Neural progenitor cell (in vitro differentiated cells): ENCODE data around the gene FOXE3. TPM values are rescaled to one million over a fixed set of nuclear protein-coding genes. Genes with fewer than 3 reads are reported as not detected.

Experiments
- DNase-seq: peaks from one replicate; pipeline ENCODE4 v3.0.0-alpha.2; 2016; ENCODE audit warnings: low spot score
- H2AFZ ChIP-seq: fragments of 200-600 bp; sonication (generic); replicated peaks from 2 replicates; pipeline ENCODE4 v1.6.1; 2016; ENCODE audit warnings: antibody characterized with exemption
- H3F3A ChIP-seq: fragments of 200-600 bp; sonication (generic); 2 replicates; pipeline ENCODE4 v1.6.1; 2016; ENCODE audit warnings: antibody characterized with exemption, low read depth
- H3K27ac ChIP-seq: fragments of 200-600 bp; sonication (generic); 2 replicates; pipeline ENCODE4 v1.5.1; 2016; ENCODE audit warnings: mild to moderate bottlenecking
- H3K27me3 ChIP-seq: fragments of 200-600 bp; sonication (generic); 2 replicates; pipeline ENCODE4 v1.6.1; 2016; ENCODE audit warnings: mild to moderate bottlenecking, moderate library complexity
- H3K36me3 ChIP-seq: fragments of 200-600 bp; sonication (generic); 2 replicates; pipeline ENCODE4 v1.5.1; 2016
- H3K4me1 ChIP-seq: fragments of 200-600 bp; sonication (generic); 2 replicates; pipeline ENCODE4 v1.6.1; 2016; ENCODE audit warnings: mixed run types
- H3K4me2 ChIP-seq: fragments of 200-600 bp; sonication (generic); 2 replicates; pipeline ENCODE4 v1.6.1; 2016
- H3K4me3 ChIP-seq: fragments of 200-600 bp; sonication (generic); 2 replicates; pipeline ENCODE4 v1.5.1; 2016
- H3K79me2 ChIP-seq: fragments of 200-600 bp; sonication (generic); 2 replicates; pipeline ENCODE4 v1.6.1; 2016; ENCODE audit warnings: low read depth
- H3K9ac ChIP-seq: fragments of 200-600 bp; sonication (generic); 2 replicates; pipeline ENCODE4 v1.6.1; 2016
- H3K9me3 ChIP-seq: fragments of 200-600 bp; sonication (generic); 2 replicates; pipeline ENCODE4 v1.5.1; 2016; ENCODE audit warnings: low read depth
- H4K20me1 ChIP-seq: fragments of 200-600 bp; sonication (generic); 2 replicates; pipeline ENCODE4 v1.6.1; 2016; ENCODE audit warnings: low read depth
- H3K27ac Mint-ChIP-seq: 3 replicates; pipeline ENCODE4 v1.8.0; 2021; ENCODE audit warnings: mixed read lengths
- H3K27me3 Mint-ChIP-seq: 2 replicates; pipeline ENCODE4 v1.8.0; 2022; ENCODE audit warnings: low read depth, mild to moderate bottlenecking, inconsistent platforms, moderate library complexity, mixed read lengths; ENCODE audit not compliant: insufficient read depth
- H3K36me3 Mint-ChIP-seq: 3 replicates; pipeline ENCODE4 v1.8.0; 2021; ENCODE audit warnings: mixed read lengths
- H3K4me1 Mint-ChIP-seq: 3 replicates; pipeline ENCODE4 v1.8.0; 2021; ENCODE audit warnings: mixed read lengths
- H3K4me3 Mint-ChIP-seq: 3 replicates; pipeline ENCODE4 v1.8.0; 2021; ENCODE audit warnings: mild to moderate bottlenecking, moderate library complexity, mixed read lengths
- H3K9me3 Mint-ChIP-seq: 3 replicates; pipeline ENCODE4 v1.8.0; 2020; ENCODE audit warnings: mixed read lengths
- EZH2 ChIP-seq: fragments of 200-600 bp; sonication (generic); IDR thresholded peaks from 2 replicates; pipeline ENCODE4 v1.6.1; 2017; ENCODE audit warnings: antibody characterized with exemption, mild to moderate bottlenecking, moderate library complexity
- EZH2phosphoT487 ChIP-seq: fragments of 200-600 bp; sonication (generic); IDR thresholded peaks from 2 replicates; pipeline ENCODE4 v1.6.1; 2017; ENCODE audit warnings: antibody characterized with exemption
- total RNA-seq: library from RNA; depleted of rRNA; stranded (reverse); fragments of >200 nt; gene quantifications from 2 replicates; pipeline ENCODE4 v1.2.3, GENCODE V29; 2015; ENCODE audit warnings: low replicate concordance
- TF ChIP-seq, protein P1 (sequence below): fragments of 200-600 bp; sonication (generic); IDR thresholded peaks from 2 replicates; pipeline ENCODE4 v1.5.1; 2017; ENCODE audit warnings: antibody characterized with exemption, mild to moderate bottlenecking

Gene FOXE3
- total RNA-seq, 1 donor from 2014 or later: not detected

DNA sequence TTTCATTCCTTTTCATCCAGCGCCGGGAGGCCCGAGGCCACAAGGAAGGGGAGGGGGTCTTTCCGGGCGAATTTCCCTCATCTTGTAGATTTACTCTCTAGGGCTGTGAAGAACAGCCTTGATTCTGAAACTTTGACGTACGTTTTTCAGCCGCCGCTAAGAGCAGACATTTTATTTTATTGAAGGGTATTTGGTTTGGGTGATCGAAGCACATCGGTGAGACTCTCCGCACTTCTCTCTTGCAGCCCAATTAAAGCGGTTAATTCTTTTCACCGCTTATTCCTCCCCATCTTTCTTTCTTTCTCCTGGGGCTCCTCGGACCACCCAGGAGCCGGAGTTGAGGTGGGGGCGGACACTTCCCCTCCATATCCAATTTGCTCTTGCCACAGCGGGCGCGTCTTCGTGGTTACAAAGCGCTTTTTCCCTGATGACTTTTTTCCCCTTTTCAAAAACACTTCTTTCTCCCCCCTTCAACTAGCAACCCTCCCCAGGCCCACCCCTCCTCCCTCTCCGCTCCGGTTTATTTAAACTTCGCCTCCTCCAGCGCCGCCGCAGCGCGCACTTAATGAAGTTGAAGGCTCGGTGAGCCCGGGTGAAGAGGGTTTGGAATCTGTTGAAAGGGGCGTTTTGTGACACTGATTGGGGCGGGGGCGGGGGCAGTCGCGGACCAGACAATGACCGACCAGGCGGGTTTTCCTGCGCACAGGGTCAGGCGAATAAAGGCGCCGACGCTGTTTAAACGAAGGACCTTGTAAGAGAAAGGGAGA lies 27.6 kb downstream of the FOXE3 start:
- Mint-ChIP-seq H3K9me3 (peaks cover 2% of the 10 kb centered on the region), H3K27ac (no peak overlapping the region), H3K4me3 (peak overlapping the region; percentile 76), H3K4me1 (peaks cover 24% of the 10 kb centered on the region), H3K36me3 (no peaks in the 10 kb centered on the region), H3K27me3 (peaks cover 52% of the 10 kb centered on the region)
- peak; percentile 83 for DNase-seq
- peaks cover 100% of the 10 kb centered on the region for H3K27me3 ChIP-seq
- peak overlapping the region; percentile 71 for H3K4me2 ChIP-seq
- no peak overlapping the region for H3K27ac ChIP-seq
- H3K9me3 ChIP-seq: no peaks in the 10 kb centered on the region
- H3F3A ChIP-seq: peaks cover 30% of the 10 kb centered on the region
- no peaks in the 10 kb centered on the region for H3K36me3 ChIP-seq
- peaks cover 94% of the 10 kb centered on the region for H4K20me1 ChIP-seq
- H3K4me3 ChIP-seq: peak overlapping the region; percentile 32
- H3K9ac ChIP-seq: no peak overlapping the region
- no peaks in the 10 kb centered on the region for H3K79me2 ChIP-seq
- TF ChIP-seq EZH2phosphoT487 (no peak), EZH2 (no peak)
- TF ChIP-seq, protein P1, sequence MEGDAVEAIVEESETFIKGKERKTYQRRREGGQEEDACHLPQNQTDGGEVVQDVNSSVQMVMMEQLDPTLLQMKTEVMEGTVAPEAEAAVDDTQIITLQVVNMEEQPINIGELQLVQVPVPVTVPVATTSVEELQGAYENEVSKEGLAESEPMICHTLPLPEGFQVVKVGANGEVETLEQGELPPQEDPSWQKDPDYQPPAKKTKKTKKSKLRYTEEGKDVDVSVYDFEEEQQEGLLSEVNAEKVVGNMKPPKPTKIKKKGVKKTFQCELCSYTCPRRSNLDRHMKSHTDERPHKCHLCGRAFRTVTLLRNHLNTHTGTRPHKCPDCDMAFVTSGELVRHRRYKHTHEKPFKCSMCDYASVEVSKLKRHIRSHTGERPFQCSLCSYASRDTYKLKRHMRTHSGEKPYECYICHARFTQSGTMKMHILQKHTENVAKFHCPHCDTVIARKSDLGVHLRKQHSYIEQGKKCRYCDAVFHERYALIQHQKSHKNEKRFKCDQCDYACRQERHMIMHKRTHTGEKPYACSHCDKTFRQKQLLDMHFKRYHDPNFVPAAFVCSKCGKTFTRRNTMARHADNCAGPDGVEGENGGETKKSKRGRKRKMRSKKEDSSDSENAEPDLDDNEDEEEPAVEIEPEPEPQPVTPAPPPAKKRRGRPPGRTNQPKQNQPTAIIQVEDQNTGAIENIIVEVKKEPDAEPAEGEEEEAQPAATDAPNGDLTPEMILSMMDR: no peak
- H2AFZ ChIP-seq: no peak overlapping the region
- H3K4me1 ChIP-seq: peaks cover 23% of the 10 kb centered on the region

DNA sequence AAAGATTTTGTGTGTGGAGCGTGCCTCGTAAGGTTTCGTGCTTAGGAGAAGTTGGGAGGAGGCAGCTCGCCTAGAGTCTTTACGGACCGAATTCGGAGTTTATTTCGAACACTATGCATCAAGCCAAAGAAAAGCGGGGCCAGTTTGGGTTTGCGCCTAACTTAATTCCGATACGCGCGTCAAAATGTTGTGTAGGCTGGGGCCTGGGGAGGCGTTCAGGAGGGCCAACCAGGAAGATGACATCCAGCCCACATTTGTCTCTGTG lies 28.1 kb downstream of the FOXE3 start:
- peaks cover 96% of the 10 kb centered on the region for H4K20me1 ChIP-seq
- H3K27ac ChIP-seq: no peak overlapping the region
- Mint-ChIP-seq H3K4me1 (peaks cover 24% of the 10 kb centered on the region), H3K27me3 (peaks cover 57% of the 10 kb centered on the region), H3K9me3 (peaks cover 2% of the 10 kb centered on the region), H3K36me3 (no peaks in the 10 kb centered on the region), H3K4me3 (peak overlapping the region; percentile 76), H3K27ac (no peak overlapping the region)
- no peaks in the 10 kb centered on the region for H3K9me3 ChIP-seq
- H3K79me2 ChIP-seq: no peaks in the 10 kb centered on the region
- H2AFZ ChIP-seq: no peak overlapping the region
- H3F3A ChIP-seq: peaks cover 30% of the 10 kb centered on the region
- no peak overlapping the region for H3K9ac ChIP-seq
- peak overlapping the region; percentile 32 for H3K4me3 ChIP-seq
- H3K4me2 ChIP-seq: peak overlapping the region; percentile 71
- peaks cover 100% of the 10 kb centered on the region for H3K27me3 ChIP-seq
- DNase-seq: no peak
- peaks cover 23% of the 10 kb centered on the region for H3K4me1 ChIP-seq
- TF ChIP-seq EZH2phosphoT487 (no peak), EZH2 (no peak)
- TF ChIP-seq, protein P1: no peak
- H3K36me3 ChIP-seq: no peaks in the 10 kb centered on the region

DNA sequence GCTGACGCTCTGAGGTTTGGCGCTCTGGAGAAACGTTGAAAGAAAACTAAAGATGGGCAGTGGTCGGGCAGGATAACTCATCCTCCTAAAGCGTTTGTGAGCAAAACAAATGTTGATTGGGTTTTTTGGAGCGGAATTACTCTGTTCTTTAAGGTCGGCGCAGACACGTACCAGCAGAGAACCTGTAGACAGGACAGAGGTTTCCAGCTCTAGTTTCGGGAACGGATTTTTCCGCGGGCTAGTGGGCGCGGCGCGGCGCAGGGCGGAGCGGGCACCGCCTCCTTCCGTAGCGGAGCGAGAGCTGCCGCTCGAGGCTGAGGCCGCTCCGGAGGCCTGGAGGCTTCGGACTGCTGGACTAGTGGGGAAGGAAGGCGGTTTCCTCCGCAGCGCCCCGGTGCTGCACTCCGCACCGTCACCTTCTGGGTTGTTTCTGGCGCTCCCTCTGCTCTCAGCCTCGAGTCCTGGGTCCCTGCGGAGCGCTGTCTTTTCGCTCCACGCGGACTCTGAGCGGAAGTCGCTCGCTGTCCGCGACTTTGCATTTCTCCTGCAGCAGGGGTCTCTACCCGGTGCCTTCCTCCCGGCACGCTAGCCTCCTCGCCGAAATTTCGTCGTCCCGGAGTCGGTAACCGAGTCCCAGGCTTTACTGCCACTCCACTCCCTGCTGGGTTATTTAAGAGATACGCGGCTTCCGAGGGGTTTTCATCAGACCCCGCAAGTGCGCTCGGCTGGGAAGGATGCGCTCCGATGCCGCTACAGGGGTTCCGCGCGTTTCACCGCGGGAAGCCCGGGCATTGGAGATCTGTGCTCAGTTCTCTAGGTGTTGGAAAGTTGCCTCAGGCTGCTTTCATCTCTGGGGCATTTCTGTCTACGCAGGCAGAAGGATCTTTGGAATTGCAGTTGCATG lies 28.7 kb downstream of the FOXE3 start:
- Histone ChIP-seq H3K9ac (no peak overlapping the region), H4K20me1 (peaks cover 96% of the 10 kb centered on the region), H3K4me1 (peaks cover 23% of the 10 kb centered on the region), H3K4me2 (peak overlapping the region; percentile 71), H3K4me3 (peak overlapping the region; percentile 32), H3K36me3 (no peaks in the 10 kb centered on the region), H2AFZ (peak overlapping the region; percentile 27), H3K9me3 (no peaks in the 10 kb centered on the region), H3K79me2 (no peaks in the 10 kb centered on the region), H3K27ac (no peak overlapping the region), H3F3A (peaks cover 26% of the 10 kb centered on the region), H3K27me3 (peaks cover 100% of the 10 kb centered on the region)
- Mint-ChIP-seq H3K4me1 (peaks cover 20% of the 10 kb centered on the region), H3K36me3 (no peaks in the 10 kb centered on the region), H3K4me3 (peak overlapping the region; percentile 76), H3K9me3 (peaks cover 2% of the 10 kb centered on the region), H3K27me3 (peaks cover 61% of the 10 kb centered on the region), H3K27ac (no peak overlapping the region)
- TF ChIP-seq EZH2: peak; percentile 96
- TF ChIP-seq EZH2phosphoT487: peak; percentile 94
- TF ChIP-seq, protein P1: no peak
- peak; percentile 77 for DNase-seq
